ENCODE measurements around the gene ILKAP. TPM values are rescaled to one million over a fixed set of nuclear protein-coding genes. Genes with fewer than 3 reads are reported as not detected.

ILKAP gene
- total and polyA plus RNA-seq, 2 of the 4 experiments (the other 2 are of a cell fraction): 13.3 to 44.2 TPM

- no peak for ATAC-seq (ENCODE audit: low read depth)
- POLR2A ChIA-PET (ENCODE audit: unreplicated experiment): no interaction called here
- no peak overlapping the region for H2BK5ac ChIP-seq (ENCODE audit: low read depth, low read length, poor library complexity, severe bottlenecking)
- no peak overlapping the region for H3K14ac ChIP-seq (replicated peaks; ENCODE audit: low read depth, low read length)
- H2AK5ac ChIP-seq (ENCODE audit: low read depth, low read length): no peak overlapping the region
- CTCF ChIA-PET: no interaction called here
- no peaks in the 10 kb centered on the region for H3K36me3 ChIP-seq (ENCODE audit: control insufficient read depth, insufficient read depth, low read length)
- WGBS, 2 experiments (ENCODE audit: extremely low coverage in 2 of 2, insufficient read length in 1 of 2): 78% methylated on average over 17 of the region's 22 CpGs; no CpG with 5 or more reads in 1 of the 2 experiments
- no peak overlapping the region for H2BK15ac ChIP-seq (ENCODE audit: low read depth, low read length)
- H3K4me2 ChIP-seq (ENCODE audit: low read depth, low read length): no peak overlapping the region
- H4K91ac ChIP-seq (ENCODE audit: insufficient read depth, low read depth, low read length): no peak overlapping the region
- H3K23ac ChIP-seq (ENCODE audit: low read depth, low read length): no peak overlapping the region
- peak overlapping the region; percentile 3 for H2AK9ac ChIP-seq (replicated peaks; ENCODE audit: low read depth, low read length, poor library complexity)
- H3K9me3 ChIP-seq (ENCODE audit: control insufficient read depth, insufficient read depth, low read length): no peaks in the 10 kb centered on the region
- H3K56ac ChIP-seq (ENCODE audit: extremely low read depth, insufficient read depth, low read length): no peak overlapping the region
- no peak overlapping the region for H3K9ac ChIP-seq (ENCODE audit: low read depth, low read length)
- peaks cover 6% of the 10 kb centered on the region for H3K4me1 ChIP-seq (ENCODE audit: control insufficient read depth, insufficient read depth, low read length)
- no peak overlapping the region for H3K18ac ChIP-seq (ENCODE audit: low read depth, low read length)
- in situ Hi-C loops (cut with MboI; ENCODE audit: low sequenced_read_pairs) (no loop called here), dilution Hi-C loops (cut with HindIII; ENCODE audit: low sequenced_read_pairs, unreplicated experiment) (no loop called here), intact Hi-C loops (cut with micrococcal nuclease) (no loop called here)
- no peak overlapping the region for H3K27ac ChIP-seq (ENCODE audit: insufficient read depth, low read length)
- no peak for DNase-seq
- H2BK120ac ChIP-seq (ENCODE audit: low read depth, low read length): no peak overlapping the region
- no peaks in the 10 kb centered on the region for H4K20me1 ChIP-seq (ENCODE audit: insufficient read depth, low read length)
- no peak overlapping the region for H4K8ac ChIP-seq (ENCODE audit: low read depth in 2 of 2, low read length in 2 of 2)
- H4K5ac ChIP-seq (ENCODE audit: low read depth, low read length): no peak overlapping the region
- no TSS peak for BruUV-seq (replicated peaks)
- no peaks in the 10 kb centered on the region for H3K27me3 ChIP-seq (ENCODE audit: control insufficient read depth, insufficient read depth, low read length)
- TF ChIP-seq RFX5 (IDR thresholded peaks at IDR 0.05; ENCODE audit: low read depth, low read length) (no peak), MXI1 (IDR thresholded peaks at IDR 0.05; ENCODE audit: borderline replicate concordance, low read depth, low read length) (no peak), FOS (IDR thresholded peaks at IDR 0.05; ENCODE audit: low read depth, low read length) (no peak)
- H2AFZ ChIP-seq (replicated peaks; ENCODE audit: low read length, poor library complexity): no peak overlapping the region
- H2BK20ac ChIP-seq (ENCODE audit: low read depth, low read length): no peak overlapping the region
- no peaks in the 10 kb centered on the region for H3K79me1 ChIP-seq (ENCODE audit: low read depth in 1 of 2, low read length in 2 of 2)
- H3K4me3 ChIP-seq (ENCODE audit: insufficient read depth, low read depth, low read length): no peak overlapping the region
- H3K9me1 ChIP-seq (ENCODE audit: insufficient read depth, low read length): peaks cover 3% of the 10 kb centered on the region; the same call in 1 of the 2 replicates
- H3K4ac ChIP-seq (ENCODE audit: low read depth, low read length): no peak overlapping the region
Measured at GRCh38 chr2:238129166-238130010, 74.1 kb downstream of the ILKAP start.
